IMR-90 (cell line): ENCODE measurements around the gene SLC19A1. TPM values are rescaled to one million over a fixed set of nuclear protein-coding genes. Genes with fewer than 3 reads are reported as not detected.
A peak's percentile ranks its signal among the peaks of the same experiment; 100 is the strongest.

Experiments used
- ATAC-seq: fragments of 200-7000 bp; cut with Tn5 transposase; 2 replicates; pipeline ENCODE4 v1.9.1; 2020; ENCODE audit warnings: low read depth, mild to moderate bottlenecking, moderate library complexity
- BruUV-seq: library from RNA; stranded (reverse); fragments of 400-500 nt; replicated peaks from 2 replicates; lab custom pipeline; 2021; lab: Mats Ljungman, UMichigan
- CTCF ChIA-PET: fragments of 300-600 bp; formaldehyde crosslinking; extraction: SDS; loops from one replicate; lab custom pipeline; 2021; ENCODE audit warnings: antibody characterized with exemption; lab: Yijun Ruan, JAX
- POLR2A ChIA-PET: fragments of 300-600 bp; sonication (Branson Sonifier 250); formaldehyde crosslinking; loops from one replicate; lab custom pipeline; 2022; ENCODE audit warnings: antibody characterized with exemption; ENCODE audit not compliant: unreplicated experiment; lab: Charles Lee
- DNase-seq: peaks from one replicate; pipeline ENCODE4 v3.0.0; 2013
- H2AFZ ChIP-seq: replicated peaks from 2 replicates; pipeline ENCODE3; 2013; ENCODE audit warnings: low read length, mild to moderate bottlenecking; ENCODE audit not compliant: poor library complexity
- H2AK5ac ChIP-seq: 2 replicates; pipeline ENCODE4 v1.6.1; 2013; ENCODE audit warnings: low read depth, low read length, inconsistent platforms
- H2AK9ac ChIP-seq: replicated peaks from 2 replicates; pipeline ENCODE3; 2013; ENCODE audit warnings: mild to moderate bottlenecking, low read depth, low read length, moderate library complexity; ENCODE audit not compliant: poor library complexity
- H2BK120ac ChIP-seq: 2 replicates; pipeline ENCODE4 v1.6.1; 2013; ENCODE audit warnings: low read depth, low read length, inconsistent platforms
- H2BK15ac ChIP-seq: 3 replicates; pipeline ENCODE4 v1.6.1; 2013; ENCODE audit warnings: low read depth, low read length, inconsistent platforms
- H2BK20ac ChIP-seq: 2 replicates; pipeline ENCODE4 v1.6.1; 2013; ENCODE audit warnings: low read depth, mild to moderate bottlenecking, inconsistent platforms, low read length, moderate library complexity
- H2BK5ac ChIP-seq: 2 replicates; pipeline ENCODE4 v1.6.1; 2013; ENCODE audit warnings: mild to moderate bottlenecking, low read depth, low read length, inconsistent platforms; ENCODE audit not compliant: poor library complexity, severe bottlenecking
- H3K14ac ChIP-seq: replicated peaks from 2 replicates; pipeline ENCODE4 v1.6.1; 2013; ENCODE audit warnings: low read depth, low read length, inconsistent platforms
- H3K18ac ChIP-seq: 2 replicates; pipeline ENCODE4 v1.6.1; 2013; ENCODE audit warnings: low read depth, low read length, control low read depth
- H3K23ac ChIP-seq: 2 replicates; pipeline ENCODE4 v1.6.1; 2013; ENCODE audit warnings: low read depth, low read length, inconsistent platforms
- H3K27ac ChIP-seq: 2 replicates; pipeline ENCODE4 v1.5.1; 2013; ENCODE audit warnings: mild to moderate bottlenecking, control low read depth, low read length; ENCODE audit not compliant: insufficient read depth
- H3K27me3 ChIP-seq: 2 replicates; pipeline ENCODE4 v1.6.1; 2013; ENCODE audit warnings: low read length; ENCODE audit not compliant: control insufficient read depth, insufficient read depth
- H3K36me3 ChIP-seq: 2 replicates; pipeline ENCODE4 v1.6.1; 2013; ENCODE audit warnings: low read length, mixed read lengths; ENCODE audit not compliant: control insufficient read depth, insufficient read depth
- H3K4ac ChIP-seq: 2 replicates; pipeline ENCODE4 v1.6.1; 2013; ENCODE audit warnings: low read depth, low read length, inconsistent platforms
- H3K4me1 ChIP-seq: 2 replicates; pipeline ENCODE4 v1.6.1; 2013; ENCODE audit warnings: low read length, mixed read lengths; ENCODE audit not compliant: control insufficient read depth, insufficient read depth
- H3K4me2 ChIP-seq: 2 replicates; pipeline ENCODE4 v1.6.1; 2013; ENCODE audit warnings: low read depth, mild to moderate bottlenecking, control low read depth, low read length, moderate library complexity
- H3K4me3 ChIP-seq: 2 replicates; pipeline ENCODE4 v1.5.1; 2013; ENCODE audit warnings: low read depth, mild to moderate bottlenecking, control low read depth, low read length, moderate library complexity; ENCODE audit not compliant: insufficient read depth
- H3K56ac ChIP-seq: 2 replicates; pipeline ENCODE4 v1.6.1; 2013; ENCODE audit warnings: low read length, inconsistent platforms; ENCODE audit not compliant: insufficient read depth; ENCODE audit errors: extremely low read depth
- H3K79me1 ChIP-seq, 2 experiments: 2 replicates each; pipeline ENCODE4 v1.6.1; 2013; ENCODE audit warnings: low read length in 2 of 2, inconsistent platforms in 1 of 2, low read depth in 1 of 2
- H3K9ac ChIP-seq: 2 replicates; pipeline ENCODE4 v1.6.1; 2013; ENCODE audit warnings: low read depth, low read length, control low read depth
- H3K9me1 ChIP-seq: 2 replicates; pipeline ENCODE4 v1.6.1; 2013; ENCODE audit warnings: low read length, inconsistent platforms; ENCODE audit not compliant: insufficient read depth
- H3K9me3 ChIP-seq: 2 replicates; pipeline ENCODE4 v1.6.1; 2013; ENCODE audit warnings: low read length; ENCODE audit not compliant: control insufficient read depth, insufficient read depth
- H4K20me1 ChIP-seq: 2 replicates; pipeline ENCODE4 v1.6.1; 2013; ENCODE audit warnings: low read length, inconsistent platforms; ENCODE audit not compliant: insufficient read depth
- H4K5ac ChIP-seq: 2 replicates; pipeline ENCODE4 v1.6.1; 2013; ENCODE audit warnings: mild to moderate bottlenecking, low read depth, low read length, control low read depth
- H4K8ac ChIP-seq, 2 experiments: 2 replicates each; pipeline ENCODE4 v1.6.1; 2013; ENCODE audit warnings: low read depth in 2 of 2, low read length in 2 of 2, control low read depth in 1 of 2, inconsistent platforms in 1 of 2
- H4K91ac ChIP-seq: 2 replicates; pipeline ENCODE4 v1.6.1; 2013; ENCODE audit warnings: low read depth, low read length, inconsistent platforms; ENCODE audit not compliant: insufficient read depth
- BHLHE40 ChIP-seq: fragments of 150-350 bp; IDR thresholded peaks from 2 replicates; pipeline ENCODE4 v1.6.1; 2016; ENCODE audit warnings: mild to moderate bottlenecking, low read depth, low read length
- CEBPB ChIP-seq: IDR thresholded peaks from 2 replicates; pipeline ENCODE4 v1.6.1; 2012; ENCODE audit warnings: low read depth, low read length, improper control_type of control experiment
- ELK1 ChIP-seq: fragments of 150-350 bp; IDR thresholded peaks from 2 replicates; pipeline ENCODE4 v1.6.1; 2016; ENCODE audit warnings: low read depth, mild to moderate bottlenecking, low read length, moderate library complexity, borderline replicate concordance
- MAFK ChIP-seq: IDR thresholded peaks from 2 replicates; pipeline ENCODE4 v1.6.1; 2012; ENCODE audit warnings: low read depth, low read length, improper control_type of control experiment
- MAZ ChIP-seq: IDR thresholded peaks from 2 replicates; pipeline ENCODE4 v1.6.1; 2012; ENCODE audit warnings: low read depth, mild to moderate bottlenecking, low read length, improper control_type of control experiment, moderate library complexity, borderline replicate concordance
- MXI1 ChIP-seq: IDR thresholded peaks from 2 replicates; pipeline ENCODE4 v1.6.1; 2012; ENCODE audit warnings: low read depth, mild to moderate bottlenecking, low read length, moderate library complexity, borderline replicate concordance
- NFE2L2 ChIP-seq: fragments of 150-350 bp; IDR thresholded peaks from 2 replicates; pipeline ENCODE4 v1.6.1; 2016; ENCODE audit warnings: low read depth, mild to moderate bottlenecking, low read length
- RAD21 ChIP-seq: IDR thresholded peaks from 2 replicates; pipeline ENCODE4 v1.6.1; 2012; ENCODE audit warnings: low read length, improper control_type of control experiment
- RCOR1 ChIP-seq: IDR thresholded peaks from 2 replicates; pipeline ENCODE4 v1.6.1; 2012; ENCODE audit warnings: mild to moderate bottlenecking, low read length, improper control_type of control experiment; ENCODE audit not compliant: insufficient replicate concordance
- RFX5 ChIP-seq: IDR thresholded peaks from 2 replicates; pipeline ENCODE4 v1.8.0; 2012; ENCODE audit warnings: low read depth, mild to moderate bottlenecking, low read length, moderate library complexity
- SMC3 ChIP-seq: fragments of 150-350 bp; IDR thresholded peaks from 2 replicates; pipeline ENCODE4 v1.6.1; 2016; ENCODE audit warnings: low read depth, mild to moderate bottlenecking, antibody characterized with exemption, low read length, moderate library complexity
- WGBS, 2 experiments: methylation state at CpG; one replicate each; pipeline versions ENCODE4 v1.1.5 to v1.1.7; 2013; ENCODE audit warnings: missing lambda C conversion rate in 2 of 2; ENCODE audit not compliant: insufficient read length in 1 of 2; ENCODE audit errors: extremely low coverage in 2 of 2; 5-methylcytosine and 5-hydroxymethylcytosine counted together
- dilution Hi-C: fragments of 300-500 bp; cut with HindIII; formaldehyde crosslinking; loops from one replicate; pipeline ENCODE4 v1.14.3; 2018; ENCODE audit warnings: low sequenced_read_pairs; ENCODE audit not compliant: unreplicated experiment
- in situ Hi-C: fragments of 300-500 bp; cut with MboI; formaldehyde crosslinking; loops from 3 replicates; pipeline ENCODE4 v1.14.3; 2019; ENCODE audit warnings: low sequenced_read_pairs, inconsistent platforms, mixed read lengths
- intact Hi-C: fragments of 100-400 bp; cut with micrococcal nuclease; formaldehyde crosslinking; loops from 2 replicates; pipeline ENCODE4 v1.10.0; 2022
- polyA plus RNA-seq, 3 experiments: library from polyadenylated mRNA; depleted of rRNA; stranded (reverse); fragments of >200 nt; gene quantifications; 2 replicates each; pipeline ENCODE4 v1.2.3, GENCODE V29; 2012; ENCODE audit warnings: low replicate concordance in 1 of 3
- total RNA-seq: library from RNA; depleted of rRNA; stranded (reverse); fragments of >200 nt; gene quantifications from 2 replicates; pipeline ENCODE4 v1.2.3, GENCODE V29; 2012
- TF ChIP-seq, protein P1 (sequence below): conservative IDR thresholded peaks from 2 replicates; pipeline ENCODE4 v1.5.1; 2012; ENCODE audit warnings: mild to moderate bottlenecking, low read depth, low read length, improper control_type of control experiment
- TF ChIP-seq, protein P2 (sequence below): fragments of 150-350 bp; IDR thresholded peaks from 2 replicates; pipeline ENCODE4 v1.6.1; 2017; ENCODE audit warnings: mild to moderate bottlenecking, antibody characterized with exemption, low read length, low read depth

SLC19A1 gene
- total and polyA plus RNA-seq, 2 of the 4 experiments (the other 2 are of a cell fraction): 2.2 to 16.2 TPM

DNA sequence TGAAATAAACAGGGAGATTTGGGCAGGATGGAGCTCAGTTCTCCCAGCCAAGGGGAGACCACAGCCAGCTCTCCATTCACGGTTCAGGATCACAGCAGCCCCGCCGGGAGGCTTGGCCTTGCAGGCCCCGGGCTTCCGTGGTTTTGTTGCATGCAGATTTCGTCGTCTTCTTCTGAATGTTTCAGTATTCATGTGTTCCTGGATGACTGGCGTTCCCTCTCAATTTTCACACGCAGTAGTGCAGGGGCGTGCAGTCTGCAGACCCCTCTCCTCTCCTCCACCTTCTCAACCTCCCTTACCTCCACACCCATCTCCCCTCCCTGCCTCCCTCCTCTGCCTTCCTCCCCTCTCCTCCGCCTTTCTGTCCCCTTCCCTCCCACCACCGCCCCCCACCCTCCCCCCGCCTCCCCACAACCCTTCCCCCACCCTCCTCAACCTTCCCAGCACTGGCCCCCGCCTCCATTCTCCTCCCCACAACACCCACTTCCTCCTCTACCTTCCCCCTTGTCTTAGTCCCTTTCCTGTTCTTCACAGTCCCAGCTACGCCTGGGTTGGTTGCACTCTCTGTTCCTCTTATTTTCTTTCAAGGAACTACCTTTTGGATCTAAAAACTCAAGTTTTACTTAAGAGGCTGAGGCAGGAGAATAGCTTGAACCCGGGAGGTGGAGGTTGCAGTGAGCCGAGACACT lies 8.4 kb upstream of the SLC19A1 start:
- intact Hi-C loops (no loop called here), in situ Hi-C loops (no loop called here), dilution Hi-C loops (no loop called here)
- CTCF ChIA-PET: interaction anchor here (1.4 kb wide), 1 partner anchor 17 kb away, joined by 3 read pairs; no protein-coding TSS in a partner anchor
- no peak overlapping the region for H4K91ac ChIP-seq
- no peaks in the 10 kb centered on the region for H3K79me1 ChIP-seq
- H3K9ac ChIP-seq: no peak overlapping the region
- H3K4me3 ChIP-seq: no peak overlapping the region
- no peak for ATAC-seq
- peak overlapping the region; percentile 72 for H2AFZ ChIP-seq
- H3K4me1 ChIP-seq: 0 out of 2 replicates have a peak, but pooled peaks cover 2% of the 10 kb centered on the region
- H3K14ac ChIP-seq: 0 out of 2 replicates have a peak overlapping the region, but pooled peaks have one; percentile 48
- H2AK5ac ChIP-seq: peak overlapping the region; percentile 9; the same call in 1 of the 2 replicates
- H3K36me3 ChIP-seq: no peaks in the 10 kb centered on the region
- no peak overlapping the region for H2BK20ac ChIP-seq
- H3K23ac ChIP-seq: no peak overlapping the region
- 0 out of 2 replicates have a peak, but pooled peaks cover 9% of the 10 kb centered on the region for H3K9me1 ChIP-seq
- WGBS, 2 experiments: 54% methylated on average over 10 of the region's 17 CpGs; no CpG with 5 or more reads in 1 of the 2 experiments
- no peaks in the 10 kb centered on the region for H3K9me3 ChIP-seq
- peak overlapping the region; percentile 54 for H2BK5ac ChIP-seq
- BruUV-seq: no TSS peak
- no peak overlapping the region for H2AK9ac ChIP-seq
- no peak overlapping the region for H3K18ac ChIP-seq
- H4K5ac ChIP-seq: no peak overlapping the region
- 0 out of 2 replicates have a peak overlapping the region, but pooled peaks have one; percentile 12 for H3K4ac ChIP-seq
- no peak overlapping the region for H3K56ac ChIP-seq
- no peak overlapping the region for H2BK15ac ChIP-seq
- H3K4me2 ChIP-seq: no peak overlapping the region
- H3K27ac ChIP-seq: no peak overlapping the region
- no peak overlapping the region for H4K8ac ChIP-seq
- TF ChIP-seq MAZ (no peak), RFX5 (no peak), CEBPB (no peak), ELK1 (no peak), MXI1 (no peak), NFE2L2 (no peak), BHLHE40 (no peak), MAFK (no peak), RAD21 (no peak), SMC3 (no peak), RCOR1 (no peak)
- TF ChIP-seq, protein P1, sequence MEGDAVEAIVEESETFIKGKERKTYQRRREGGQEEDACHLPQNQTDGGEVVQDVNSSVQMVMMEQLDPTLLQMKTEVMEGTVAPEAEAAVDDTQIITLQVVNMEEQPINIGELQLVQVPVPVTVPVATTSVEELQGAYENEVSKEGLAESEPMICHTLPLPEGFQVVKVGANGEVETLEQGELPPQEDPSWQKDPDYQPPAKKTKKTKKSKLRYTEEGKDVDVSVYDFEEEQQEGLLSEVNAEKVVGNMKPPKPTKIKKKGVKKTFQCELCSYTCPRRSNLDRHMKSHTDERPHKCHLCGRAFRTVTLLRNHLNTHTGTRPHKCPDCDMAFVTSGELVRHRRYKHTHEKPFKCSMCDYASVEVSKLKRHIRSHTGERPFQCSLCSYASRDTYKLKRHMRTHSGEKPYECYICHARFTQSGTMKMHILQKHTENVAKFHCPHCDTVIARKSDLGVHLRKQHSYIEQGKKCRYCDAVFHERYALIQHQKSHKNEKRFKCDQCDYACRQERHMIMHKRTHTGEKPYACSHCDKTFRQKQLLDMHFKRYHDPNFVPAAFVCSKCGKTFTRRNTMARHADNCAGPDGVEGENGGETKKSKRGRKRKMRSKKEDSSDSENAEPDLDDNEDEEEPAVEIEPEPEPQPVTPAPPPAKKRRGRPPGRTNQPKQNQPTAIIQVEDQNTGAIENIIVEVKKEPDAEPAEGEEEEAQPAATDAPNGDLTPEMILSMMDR: no peak
- TF ChIP-seq, protein P2, sequence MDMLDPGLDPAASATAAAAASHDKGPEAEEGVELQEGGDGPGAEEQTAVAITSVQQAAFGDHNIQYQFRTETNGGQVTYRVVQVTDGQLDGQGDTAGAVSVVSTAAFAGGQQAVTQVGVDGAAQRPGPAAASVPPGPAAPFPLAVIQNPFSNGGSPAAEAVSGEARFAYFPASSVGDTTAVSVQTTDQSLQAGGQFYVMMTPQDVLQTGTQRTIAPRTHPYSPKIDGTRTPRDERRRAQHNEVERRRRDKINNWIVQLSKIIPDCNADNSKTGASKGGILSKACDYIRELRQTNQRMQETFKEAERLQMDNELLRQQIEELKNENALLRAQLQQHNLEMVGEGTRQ: no peak
- no peak overlapping the region for H2BK120ac ChIP-seq
- H4K20me1 ChIP-seq: no peaks in the 10 kb centered on the region
- no peak for DNase-seq
- POLR2A ChIA-PET: no interaction called here
- peaks cover 10% of the 10 kb centered on the region for H3K27me3 ChIP-seq
